HL-60 (cell line): Measurements from ENCODE around the gene MRGPRX3.

ENCODE experiments used
- DNase-seq, 2 experiments: peaks; one replicate each; pipeline ENCODE4 v3.0.0-alpha.2; 2010 to 2020; ENCODE audit warnings: low read depth in 1 of 2, low spot score in 1 of 2
- H3K27ac ChIP-seq: fragments of 250-450 bp; sonication (Bioruptor Pico); replicated peaks from 2 replicates; pipeline ENCODE4 v1.5.1; 2020; ENCODE audit warnings: mild to moderate bottlenecking, moderate library complexity
- H3K27me3 ChIP-seq: fragments of 250-450 bp; sonication (Bioruptor Pico); 2 replicates; pipeline ENCODE4 v1.5.1; 2021; ENCODE audit warnings: mild to moderate bottlenecking, moderate library complexity; ENCODE audit not compliant: insufficient read depth, poor library complexity, severe bottlenecking
- H3K4me3 ChIP-seq: replicated peaks from 2 replicates; pipeline ENCODE4 v1.5.1; 2011; ENCODE audit warnings: mild to moderate bottlenecking, control low read depth, low read length; ENCODE audit not compliant: insufficient read depth
- CTCF ChIP-seq: IDR thresholded peaks from one replicate; pipeline ENCODE4 v1.5.1; 2011; ENCODE audit warnings: low read length, control low read depth, inconsistent platforms; ENCODE audit not compliant: insufficient read depth
- GABPA ChIP-seq: IDR thresholded peaks from 2 replicates; pipeline ENCODE4 v1.6.1; 2012; ENCODE audit warnings: low read depth
- POLR2AphosphoS5 ChIP-seq: IDR thresholded peaks from 2 replicates; pipeline ENCODE4 v1.6.1; 2012; ENCODE audit warnings: low read depth
- REST ChIP-seq: IDR thresholded peaks from 2 replicates; pipeline ENCODE4 v1.6.1; 2012; ENCODE audit warnings: low read depth; ENCODE audit not compliant: insufficient replicate concordance
- SPI1 ChIP-seq: IDR thresholded peaks from 2 replicates; pipeline ENCODE4 v1.6.1; 2012; ENCODE audit warnings: low read depth, mild to moderate bottlenecking, borderline replicate concordance

MRGPRX3 gene

GRCh38 chr11:18091731-18092130 lies 40.6 kb upstream of the MRGPRX3 start:
- DNase-seq: no peak
- Histone ChIP-seq H3K4me3 (no peak overlapping the region), H3K27me3 (no peaks in the 10 kb centered on the region), H3K27ac (no peak overlapping the region)
- TF ChIP-seq CTCF (no peak), SPI1 (no peak), GABPA (no peak), POLR2AphosphoS5 (no peak), REST (no peak)

GRCh38 chr11:18093959-18094358 lies 38.4 kb upstream of the MRGPRX3 start:
- TF ChIP-seq POLR2AphosphoS5 (no peak), REST (no peak), CTCF (no peak), SPI1 (no peak), GABPA (no peak)
- Histone ChIP-seq H3K27me3 (no peaks in the 10 kb centered on the region), H3K27ac (no peak overlapping the region), H3K4me3 (no peak overlapping the region)
- no peak for DNase-seq

- peak in 1 of 2 experiments; percentile 40 for DNase-seq
- Histone ChIP-seq H3K4me3 (no peak overlapping the region), H3K27me3 (no peaks in the 10 kb centered on the region), H3K27ac (no peak overlapping the region)
- TF ChIP-seq SPI1 (peak; percentile 50; the same call in 1 of the 2 replicates), REST (no peak)
Observed at GRCh38 chr11:18100926-18101656, 31.3 kb upstream of the MRGPRX3 start.
